NCI-H2171 treated with DMSO at 0.1 percent for 48 hours (cell line): ENCODE data around the gene HADHA.

Experiments
- DNase-seq: peaks from one replicate; lab custom pipeline; 2025; lab: John Stamatoyannopoulos, UW

Gene HADHA

DNA sequence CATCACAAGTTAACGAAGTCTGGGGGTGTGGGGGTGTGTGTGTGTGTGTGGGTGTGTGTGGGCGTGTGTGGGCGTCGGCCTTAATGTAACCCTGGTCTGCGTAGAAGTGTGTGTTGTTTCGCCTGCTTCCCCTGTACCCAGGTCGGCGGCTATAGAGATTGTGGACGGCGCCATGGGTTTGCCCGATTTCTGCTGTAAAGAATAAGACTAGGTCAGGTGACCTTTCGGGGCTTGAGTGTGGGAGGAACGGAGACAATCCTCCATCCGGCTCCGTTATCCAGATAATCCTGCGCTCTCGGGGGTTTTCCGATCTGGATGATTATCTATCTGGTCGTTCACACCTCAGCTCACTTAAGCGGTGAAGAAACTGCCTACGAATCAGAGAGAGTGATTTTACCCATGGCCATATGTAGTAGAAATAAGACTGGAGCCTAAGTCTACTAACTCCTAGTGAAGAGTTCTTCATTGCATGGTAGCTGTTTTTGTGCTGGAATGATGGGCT, 850 bp upstream of the HADHA start:
- peak; percentile 60 for DNase-seq

DNA sequence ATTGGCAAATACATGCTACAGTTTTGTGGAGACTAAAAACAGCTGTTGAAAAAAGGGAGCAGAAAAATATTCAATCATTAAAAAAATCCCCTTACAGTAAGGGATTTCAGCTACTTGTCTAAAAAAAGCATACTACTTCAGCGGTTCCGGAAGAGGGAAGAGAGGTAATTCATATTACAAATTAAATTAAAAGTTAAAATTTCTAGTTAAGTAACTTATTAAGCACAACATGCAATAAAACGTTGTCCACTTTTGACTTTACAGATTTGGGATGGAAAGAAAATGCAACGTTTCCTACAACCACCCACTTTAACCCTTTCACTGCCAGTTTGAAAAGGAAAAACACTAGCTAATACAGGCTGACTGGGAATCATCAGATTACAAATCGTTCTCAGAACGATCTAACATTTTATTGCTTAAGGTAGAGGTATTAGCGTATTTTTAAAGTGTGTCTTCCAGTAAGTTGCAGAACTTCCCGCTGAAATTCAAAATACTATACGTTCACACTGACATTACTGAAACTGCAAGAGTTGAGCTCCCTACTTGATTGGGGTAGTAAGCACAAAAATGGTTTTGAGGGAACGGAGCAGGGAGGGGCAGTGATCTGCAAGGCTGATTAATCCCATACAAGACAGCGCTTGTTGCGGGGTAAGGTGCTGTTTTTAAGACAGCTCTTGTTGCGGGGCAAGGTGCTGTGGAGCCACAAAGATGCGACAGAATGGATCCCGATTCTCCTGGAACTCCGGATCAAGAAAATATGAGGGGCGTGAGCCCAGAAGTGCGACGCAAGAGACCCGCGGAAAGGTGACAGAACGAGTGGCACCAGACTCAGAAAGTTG, 743 bp downstream of the HADHA start:
- peak; percentile 42 for DNase-seq

- no peak for DNase-seq
These were observed 2.5 kb downstream of the HADHA start for GRCh38 chr2:26241928-26242436.

- DNase-seq: no peak
These were observed 6.0 kb downstream of the HADHA start for GRCh38 chr2:26238311-26238958.

GRCh38 chr2:26237868-26238267, 6.6 kb downstream of the HADHA start:
- DNase-seq: no peak

GRCh38 chr2:26235089-26235488, 9.3 kb downstream of the HADHA start:
- DNase-seq: peak; percentile 31

GRCh38 chr2:26230806-26231205, 13.6 kb downstream of the HADHA start:
- no peak for DNase-seq

GRCh38 chr2:26229595-26229994, 14.8 kb downstream of the HADHA start:
- DNase-seq: no peak

- no peak for DNase-seq
These were observed 20.3 kb downstream of the HADHA start for GRCh38 chr2:26224095-26224494.

- peak; percentile 52 for DNase-seq
These were observed 21.4 kb downstream of the HADHA start for GRCh38 chr2:26223018-26223417.

DNA sequence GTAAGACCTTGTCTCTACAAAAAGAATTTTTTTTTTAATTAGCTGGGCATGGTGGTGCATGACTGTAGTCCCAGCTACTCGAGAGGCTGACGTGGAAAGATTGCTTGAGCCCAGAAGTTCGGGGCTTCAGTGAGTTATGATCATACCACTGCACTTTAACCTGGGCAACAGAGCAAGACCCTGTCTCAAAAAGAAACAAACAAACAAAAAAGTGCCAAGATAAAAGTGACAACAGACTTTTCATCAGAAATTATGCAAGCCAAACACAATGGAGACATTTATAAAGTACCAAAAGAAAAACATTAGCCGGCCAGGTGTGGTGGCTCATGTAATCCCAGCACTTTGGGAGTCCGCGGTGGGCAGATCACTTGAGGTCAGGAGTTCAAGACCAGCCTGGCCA, 26.7 kb downstream of the HADHA start:
- no peak for DNase-seq

DNA sequence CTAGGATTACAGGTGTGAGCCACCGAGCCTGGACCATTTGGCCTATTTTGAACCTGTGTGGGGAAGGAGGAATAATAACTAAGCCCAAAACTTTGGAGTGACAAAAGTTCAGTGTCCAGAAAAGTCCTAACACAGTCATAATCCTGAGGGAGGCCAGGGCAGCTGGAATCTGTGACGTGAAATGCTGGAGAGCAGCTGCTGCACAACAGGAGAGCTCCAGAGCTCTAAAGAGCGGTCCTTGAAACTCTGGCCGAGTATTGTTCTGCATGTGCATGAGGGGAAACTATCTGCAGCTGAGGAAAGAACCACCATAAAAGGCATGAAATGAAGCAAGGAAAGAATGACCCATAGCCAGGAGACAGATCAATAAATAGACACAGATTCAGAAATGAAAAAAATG, 27.8 kb downstream of the HADHA start:
- no peak for DNase-seq

- DNase-seq: no peak
These were observed 28.6 kb downstream of the HADHA start for GRCh38 chr2:26215833-26216232.

DNA sequence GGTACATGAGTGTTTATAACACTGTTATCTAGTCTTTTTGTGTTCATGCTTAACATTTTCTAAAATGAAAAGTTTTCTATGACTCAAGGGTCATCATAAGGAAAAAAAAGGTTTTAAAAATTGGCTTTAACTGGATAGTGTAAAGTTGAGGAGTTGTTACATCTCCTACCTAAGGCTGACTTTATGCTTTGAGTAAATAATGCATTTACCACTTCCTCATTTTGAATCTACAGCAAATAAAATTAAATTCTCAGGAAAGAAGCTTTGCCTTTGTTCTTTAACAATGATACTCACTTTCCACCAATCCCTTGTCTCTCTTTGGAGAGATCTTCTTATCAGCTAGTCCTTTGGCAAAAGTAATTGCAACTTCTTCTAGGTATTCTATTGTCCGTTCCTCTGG, 29.7 kb downstream of the HADHA start:
- DNase-seq: no peak

DNA sequence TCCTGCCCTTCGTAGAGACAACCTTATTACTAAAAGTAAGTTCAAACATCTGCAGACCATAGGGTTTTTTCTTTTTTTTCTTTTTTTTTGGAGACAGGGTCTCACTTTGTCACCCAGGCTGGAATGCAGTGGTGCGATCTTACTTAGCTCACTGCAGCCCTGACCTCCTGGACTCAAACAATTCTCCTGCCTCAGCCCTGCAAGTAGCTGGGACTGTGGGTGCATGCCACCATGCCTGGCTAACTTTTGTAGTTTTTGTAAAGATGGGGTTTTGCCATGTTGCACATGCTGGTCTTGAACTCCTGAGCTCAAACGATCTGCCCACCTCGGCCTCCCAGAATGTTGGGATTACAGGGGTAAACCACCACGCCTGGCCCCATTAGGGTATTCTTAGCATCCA, 32.4 kb downstream of the HADHA start:
- no peak for DNase-seq

DNA sequence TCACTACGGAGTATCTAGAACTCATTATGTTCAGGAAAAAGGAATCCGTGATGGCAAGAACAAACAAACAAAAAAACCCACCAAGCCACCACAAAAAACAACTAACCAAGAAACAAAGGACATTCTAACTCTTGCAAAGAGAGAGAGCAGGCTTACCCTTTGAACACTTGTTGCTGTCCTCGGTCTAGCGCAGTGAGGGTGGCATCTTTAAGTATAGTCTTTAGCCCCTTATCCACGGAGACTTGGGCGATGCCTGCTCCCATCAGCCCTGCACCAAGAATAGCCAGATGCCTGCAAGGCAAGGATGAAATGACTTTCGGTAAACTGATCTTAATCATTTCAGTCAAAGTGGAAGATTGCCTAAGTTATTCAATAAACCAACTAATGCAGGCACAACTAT, 40.5 kb downstream of the HADHA start:
- no peak for DNase-seq

GRCh38 chr2:26202981-26203490, 41.4 kb downstream of the HADHA start:
- DNase-seq: no peak

GRCh38 chr2:26197516-26197915, 46.9 kb downstream of the HADHA start:
- no peak for DNase-seq

- DNase-seq: no peak
These were observed 47.6 kb downstream of the HADHA start for GRCh38 chr2:26196683-26197418.

DNA sequence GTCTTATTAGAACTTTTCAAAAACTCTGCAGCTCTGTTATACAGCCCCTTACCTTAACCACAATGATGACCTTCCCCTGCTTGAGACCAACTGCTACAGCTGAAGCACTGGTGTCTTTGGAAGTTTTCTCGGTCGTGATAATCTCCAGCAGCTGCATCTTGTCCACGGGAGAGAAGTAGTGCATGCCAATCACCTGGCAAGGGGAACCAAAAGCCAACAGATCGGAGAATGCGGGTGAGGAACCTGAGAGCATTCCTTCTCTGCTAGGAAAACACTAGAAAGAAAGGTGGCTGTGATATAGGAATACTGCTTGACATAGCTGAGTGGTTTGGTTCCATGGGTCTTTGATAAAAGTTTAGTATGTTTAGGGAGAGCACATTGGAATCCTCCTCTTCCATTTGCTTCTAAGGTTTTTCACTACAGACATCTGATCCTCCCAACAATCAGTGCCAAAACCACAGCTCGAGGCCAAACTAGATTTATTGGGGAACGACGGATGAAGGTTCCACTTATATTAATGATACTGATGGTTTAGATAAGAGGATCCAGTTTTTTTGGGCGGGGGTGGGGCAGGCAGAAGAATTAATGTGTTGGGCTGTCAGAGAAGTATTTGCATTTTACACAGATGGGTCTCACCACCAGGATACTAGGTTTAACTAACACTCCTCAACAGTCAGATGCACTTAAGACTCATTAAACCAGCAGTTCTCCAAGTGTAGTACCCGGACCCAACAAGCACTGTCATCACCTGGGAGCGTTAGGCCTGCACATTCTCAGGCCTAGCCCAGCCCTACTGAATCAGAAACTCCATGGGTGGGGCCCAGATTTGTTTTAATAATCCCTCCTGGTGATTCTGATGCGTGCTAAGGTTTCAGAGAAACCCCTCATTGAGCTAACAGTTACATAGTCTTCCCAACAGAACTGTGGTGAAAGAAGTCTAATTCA, 49.1 kb downstream of the HADHA start:
- no peak for DNase-seq

GRCh38 chr2:26193578-26194231, 50.7 kb downstream of the HADHA start:
- DNase-seq: no peak
